ENCODE data around the gene ELMOD1. TPM values are rescaled to one million over a fixed set of nuclear protein-coding genes. Genes with fewer than 3 reads are reported as not detected.
A peak's percentile ranks its signal among the peaks of the same experiment; 100 is the strongest.

ELMOD1 gene
- total RNA-seq, 4 donors from 2014 or later = 0.16 to 0.27 TPM; not detected in 2

DNA sequence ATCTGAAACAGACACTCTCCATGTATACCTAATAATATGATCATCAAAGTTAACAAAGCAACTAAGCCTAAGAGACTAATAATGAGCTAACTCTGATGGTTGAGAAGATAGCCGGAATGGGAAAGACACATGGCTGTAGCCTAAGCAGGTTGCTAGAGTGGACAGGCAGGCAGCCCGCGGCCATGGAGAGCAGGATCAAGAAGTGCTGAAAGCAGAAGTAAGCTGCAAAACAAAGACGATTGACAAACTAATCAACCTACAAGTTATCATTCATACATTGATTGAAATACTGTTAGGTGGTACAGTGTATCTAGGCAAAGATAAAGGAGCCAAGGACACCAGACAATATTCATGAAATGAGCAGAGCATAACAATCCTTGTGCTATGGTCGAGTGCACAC lies 91.6 kb downstream of the ELMOD1 start:
- no peaks in the 10 kb centered on the region for H3K27me3 ChIP-seq
- in situ Hi-C loops (cut with MboI; ENCODE audit: low pct_ligation_motif_present in 1 of 4, low pct_unique_long_range_greater_than_20kb in 1 of 4, low sequenced_read_pairs in 3 of 4) (loop anchor here in 2 of 4 donors (25.0 kb wide), 1 partner anchor 95 kb away; the partner anchor contains the start of gene ELMOD1 (in 2 of the 2)), intact Hi-C loops (cut with DNase I; ENCODE audit: low total_unique reads) (no loop called here)
- no peak overlapping the region for H3K27ac ChIP-seq
- TF ChIP-seq CTCF (IDR thresholded peaks at IDR 0.05) = no peak
- TF ChIP-seq POLR2A (IDR thresholded peaks at IDR 0.05) = no peak
- no peak for TF ChIP-seq EP300 (IDR thresholded peaks at IDR 0.05; ENCODE audit: low read depth)
- TF ChIP-seq POLR2AphosphoS5 (IDR thresholded peaks at IDR 0.05) = no peak
- H3K36me3 ChIP-seq = no peaks in the 10 kb centered on the region
- no peak overlapping the region for H3K4me3 ChIP-seq
- DNase-seq = no peak
- H3K9me3 ChIP-seq = no peaks in the 10 kb centered on the region
- whole genome bisulfite sequencing, 2 donors (ENCODE audit: low coverage in 1 of 2) = 82 to 87% methylated on average over 5 of the region's 5 CpGs
- H3K4me1 ChIP-seq = no peaks in the 10 kb centered on the region

DNA sequence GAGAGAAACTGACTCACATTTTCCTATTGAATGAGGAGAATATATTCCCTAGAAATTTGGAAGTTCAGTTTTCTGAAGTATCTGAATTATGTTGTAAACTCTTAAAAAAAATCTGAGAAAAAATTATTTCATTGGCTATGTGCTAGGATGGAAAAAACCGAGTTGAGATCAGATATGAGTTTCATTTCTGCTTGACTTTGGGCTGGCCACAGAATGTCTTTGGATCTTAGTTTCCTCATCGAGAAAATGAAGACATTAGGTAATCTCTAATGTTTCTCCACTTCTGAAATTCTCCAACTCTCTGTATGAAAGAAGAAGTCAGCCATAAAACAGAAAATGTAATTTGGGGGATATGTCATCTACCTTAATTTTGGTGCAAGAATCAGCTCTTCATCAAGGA lies 92.1 kb downstream of the ELMOD1 start:
- TF ChIP-seq EP300 (IDR thresholded peaks at IDR 0.05; ENCODE audit: low read depth) (no peak), POLR2AphosphoS5 (IDR thresholded peaks at IDR 0.05) (no peak), POLR2A (IDR thresholded peaks at IDR 0.05) (no peak), CTCF (IDR thresholded peaks at IDR 0.05) (no peak)
- Histone ChIP-seq H3K36me3 (no peaks in the 10 kb centered on the region), H3K4me1 (no peaks in the 10 kb centered on the region), H3K4me3 (no peak overlapping the region), H3K9me3 (no peaks in the 10 kb centered on the region), H3K27me3 (no peaks in the 10 kb centered on the region), H3K27ac (no peak overlapping the region)
- in situ Hi-C loops (cut with MboI; ENCODE audit: low pct_ligation_motif_present in 1 of 4, low pct_unique_long_range_greater_than_20kb in 1 of 4, low sequenced_read_pairs in 3 of 4) (loop anchor here in 2 of 4 donors (25.0 kb wide), 1 partner anchor 96 kb away; the partner anchor contains the start of gene ELMOD1 (in 2 of the 2)), intact Hi-C loops (cut with DNase I; ENCODE audit: low total_unique reads) (no loop called here)
- WGBS, 2 donors (ENCODE audit: low coverage in 1 of 2) = 70 to 76% methylated on average over 2 of the region's 2 CpGs
- DNase-seq = no peak

- WGBS, 2 donors (ENCODE audit: low coverage in 1 of 2) = 100% methylated on average over 2 of the region's 2 CpGs
- no peaks in the 10 kb centered on the region for H3K9me3 ChIP-seq
- no peaks in the 10 kb centered on the region for H3K36me3 ChIP-seq
- H3K27ac ChIP-seq = no peak overlapping the region
- H3K27me3 ChIP-seq = no peaks in the 10 kb centered on the region
- H3K4me1 ChIP-seq = no peaks in the 10 kb centered on the region
- H3K4me3 ChIP-seq = no peak overlapping the region
- intact Hi-C loops (cut with DNase I; ENCODE audit: low total_unique reads) = no loop called here
- in situ Hi-C loops (cut with MboI; ENCODE audit: low pct_ligation_motif_present in 1 of 4, low pct_unique_long_range_greater_than_20kb in 1 of 4, low sequenced_read_pairs in 3 of 4) = loop anchor here in 2 of 4 donors (25.0 kb wide), 1 partner anchor 97 kb away; the partner anchor contains the start of gene ELMOD1 (in 2 of the 2)
- TF ChIP-seq CTCF (IDR thresholded peaks at IDR 0.05) = peak in 3 of 5 experiments; percentile 28 to 30 (median 29)
- TF ChIP-seq POLR2AphosphoS5 (IDR thresholded peaks at IDR 0.05) = no peak
- no peak for DNase-seq
Observed at GRCh38 chr11:107683807-107684206, 92.9 kb downstream of the ELMOD1 start.

- Histone ChIP-seq H3K27ac (no peak overlapping the region), H3K4me1 (peaks cover 0 to 4% (median 0%) of the 10 kb centered on the region in 4 donors), H3K36me3 (no peaks in the 10 kb centered on the region), H3K27me3 (peaks cover 23% of the 10 kb centered on the region), H3K4me3 (no peak overlapping the region), H3K9me3 (no peaks in the 10 kb centered on the region)
- no peak for TF ChIP-seq EP300 (IDR thresholded peaks at IDR 0.05; ENCODE audit: low read depth)
- TF ChIP-seq POLR2AphosphoS5 (IDR thresholded peaks at IDR 0.05) = no peak
- no peak for TF ChIP-seq POLR2A (IDR thresholded peaks at IDR 0.05)
- WGBS, 2 donors (ENCODE audit: low coverage in 1 of 2) = 20 to 69% methylated on average over 1 to 6 of the region's 6 CpGs
- no peak for DNase-seq
- intact Hi-C loops (cut with DNase I; ENCODE audit: low total_unique reads) = no loop called here
- in situ Hi-C loops (cut with MboI; ENCODE audit: low pct_ligation_motif_present in 1 of 4, low pct_unique_long_range_greater_than_20kb in 1 of 4, low sequenced_read_pairs in 3 of 4) = loop anchor here in 2 of 4 donors (25.0 kb wide), 1 partner anchor 101 kb away; the partner anchor contains the start of gene ELMOD1 (in 2 of the 2)
Observed at GRCh38 chr11:107688322-107688918, 97.5 kb downstream of the ELMOD1 start.
